Mesendoderm (in vitro differentiated cells): ENCODE data around the gene MAML3.

Source experiments
- DNase-seq: peaks from one replicate; pipeline ENCODE4 v3.0.0; 2013
- H2AK5ac ChIP-seq: 2 replicates; pipeline ENCODE4 v1.6.1; 2013; ENCODE audit warnings: low read length, inconsistent platforms
- H2BK120ac ChIP-seq: 2 replicates; pipeline ENCODE4 v1.6.1; 2013; ENCODE audit warnings: low read depth, mild to moderate bottlenecking, low read length, moderate library complexity, mixed read lengths
- H2BK15ac ChIP-seq: replicated peaks from 2 replicates; pipeline ENCODE4 v1.6.1; 2013; ENCODE audit warnings: low read depth, mild to moderate bottlenecking, moderate library complexity
- H2BK5ac ChIP-seq: 2 replicates; pipeline ENCODE4 v1.6.1; 2013; ENCODE audit warnings: low read length, inconsistent platforms
- H3K18ac ChIP-seq: 2 replicates; pipeline ENCODE4 v1.6.1; 2013; ENCODE audit warnings: mild to moderate bottlenecking, low read length, mixed read lengths
- H3K23ac ChIP-seq: one replicate; pipeline ENCODE4 v1.6.1; 2013; ENCODE audit warnings: low read length
- H3K27ac ChIP-seq: 2 replicates; pipeline ENCODE4 v1.5.1; 2013; ENCODE audit warnings: low read depth, mild to moderate bottlenecking, inconsistent platforms, low read length, moderate library complexity
- H3K27me3 ChIP-seq: 2 replicates; pipeline ENCODE4 v1.6.1; 2013; ENCODE audit warnings: low read length, control low read depth, mild to moderate bottlenecking, inconsistent platforms; ENCODE audit not compliant: insufficient read depth, poor library complexity
- H3K36me3 ChIP-seq: 2 replicates; pipeline ENCODE4 v1.6.1; 2013; ENCODE audit warnings: low read length, inconsistent platforms; ENCODE audit not compliant: control insufficient read depth, insufficient read depth
- H3K4ac ChIP-seq: one replicate; pipeline ENCODE4 v1.6.1; 2013; ENCODE audit warnings: low read depth, mild to moderate bottlenecking, low read length, moderate library complexity
- H3K4me1 ChIP-seq: 2 replicates; pipeline ENCODE4 v1.6.1; 2013; ENCODE audit warnings: low read depth, low read length, inconsistent platforms; ENCODE audit not compliant: control insufficient read depth
- H3K4me2 ChIP-seq: 2 replicates; pipeline ENCODE4 v1.6.1; 2013; ENCODE audit warnings: low read length
- H3K4me3 ChIP-seq: 2 replicates; pipeline ENCODE4 v1.5.1; 2013; ENCODE audit warnings: mild to moderate bottlenecking, low read length
- H3K56ac ChIP-seq: one replicate; pipeline ENCODE4 v1.6.1; 2013; ENCODE audit warnings: low read length
- H3K79me1 ChIP-seq: 2 replicates; pipeline ENCODE4 v1.6.1; 2013; ENCODE audit warnings: low read length, inconsistent platforms
- H3K79me2 ChIP-seq: 2 replicates; pipeline ENCODE4 v1.6.1; 2013; ENCODE audit warnings: mild to moderate bottlenecking, low read length; ENCODE audit not compliant: control insufficient read depth, insufficient read depth
- H3K9ac ChIP-seq: 2 replicates; pipeline ENCODE4 v1.6.1; 2013; ENCODE audit warnings: low read length, inconsistent platforms
- H4K5ac ChIP-seq: one replicate; pipeline ENCODE4 v1.6.1; 2013; ENCODE audit warnings: low read length
- H4K8ac ChIP-seq: one replicate; pipeline ENCODE4 v1.6.1; 2013; ENCODE audit warnings: low read depth, mild to moderate bottlenecking, control low read depth, low read length, moderate library complexity
- WGBS: extraction: QIAGEN DNeasy Blood & Tissue Kit; methylation state at CpG from one replicate; pipeline ENCODE4 v1.1.7; 2013; ENCODE audit warnings: low lambda C conversion rate, missing lambda C conversion rate; ENCODE audit not compliant: insufficient coverage; ENCODE audit errors: extremely low coverage; 5-methylcytosine and 5-hydroxymethylcytosine counted together

Gene MAML3

DNA sequence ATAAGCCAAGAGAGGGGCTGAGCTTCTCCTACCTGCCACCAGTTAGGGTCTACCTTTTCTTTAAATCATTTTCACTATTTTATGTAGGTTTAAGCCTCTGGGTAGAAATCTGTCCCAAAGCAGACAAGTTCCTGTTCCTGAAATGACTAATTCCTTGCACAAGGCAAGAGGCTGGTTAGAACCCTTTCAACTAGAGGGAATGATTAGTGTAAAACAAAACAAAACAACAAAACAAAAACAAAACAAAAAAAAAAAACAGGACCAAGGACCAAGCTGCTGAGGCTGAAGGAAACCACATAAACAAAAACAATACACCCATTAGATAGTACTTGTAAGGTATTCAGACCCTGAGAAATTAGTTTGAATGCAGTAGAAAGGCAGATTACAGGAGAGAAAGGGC lies 62.7 kb downstream of the MAML3 start:
- Histone ChIP-seq H2AK5ac (no peak overlapping the region), H3K4me1 (peaks cover 45% of the 10 kb centered on the region), H3K27ac (peak overlapping the region; percentile 37), H2BK120ac (no peak overlapping the region), H3K4me2 (no peak overlapping the region), H3K79me2 (peaks cover 4% of the 10 kb centered on the region), H2BK5ac (no peak overlapping the region), H3K23ac (no peak overlapping the region), H3K4me3 (no peak overlapping the region), H3K4ac (no peak overlapping the region), H4K5ac (no peak overlapping the region), H3K36me3 (no peaks in the 10 kb centered on the region), H4K8ac (no peak overlapping the region), H3K56ac (peak overlapping the region; percentile 17), H3K18ac (peak overlapping the region; percentile 69), H3K9ac (peak overlapping the region; percentile 14), H2BK15ac (peak overlapping the region; percentile 79), H3K27me3 (no peaks in the 10 kb centered on the region), H3K79me1 (peaks cover 12% of the 10 kb centered on the region)
- no peak for DNase-seq

GRCh38 chr4:140090215-140090731 lies 63.7 kb downstream of the MAML3 start:
- H3K79me2 ChIP-seq = peaks cover 4% of the 10 kb centered on the region
- no peak overlapping the region for H2BK120ac ChIP-seq
- no peak overlapping the region for H2BK15ac ChIP-seq
- no peaks in the 10 kb centered on the region for H3K36me3 ChIP-seq
- H3K18ac ChIP-seq = peak overlapping the region; percentile 69
- peaks cover 37% of the 10 kb centered on the region for H3K4me1 ChIP-seq
- peak; percentile 89 for DNase-seq
- no peak overlapping the region for H3K56ac ChIP-seq
- no peak overlapping the region for H4K5ac ChIP-seq
- no peak overlapping the region for H4K8ac ChIP-seq
- H3K27ac ChIP-seq = no peak overlapping the region
- H3K9ac ChIP-seq = no peak overlapping the region
- no CpG with 5 or more reads among the region's 5 CpGs for WGBS
- peak overlapping the region; percentile 60 for H3K23ac ChIP-seq
- no peak overlapping the region for H3K4me3 ChIP-seq
- no peak overlapping the region for H3K4me2 ChIP-seq
- H3K27me3 ChIP-seq = no peaks in the 10 kb centered on the region
- no peak overlapping the region for H2BK5ac ChIP-seq
- H2AK5ac ChIP-seq = peak overlapping the region; percentile 43
- H3K79me1 ChIP-seq = peaks cover 12% of the 10 kb centered on the region
- no peak overlapping the region for H3K4ac ChIP-seq

- no peak overlapping the region for H3K4me3 ChIP-seq
- H3K4me1 ChIP-seq = peaks cover 35% of the 10 kb centered on the region
- H2BK120ac ChIP-seq = no peak overlapping the region
- H2BK5ac ChIP-seq = no peak overlapping the region
- no peak overlapping the region for H3K27ac ChIP-seq
- no peak overlapping the region for H2AK5ac ChIP-seq
- no peaks in the 10 kb centered on the region for H3K36me3 ChIP-seq
- H4K5ac ChIP-seq = no peak overlapping the region
- H3K4me2 ChIP-seq = no peak overlapping the region
- H3K4ac ChIP-seq = no peak overlapping the region
- no peak overlapping the region for H3K23ac ChIP-seq
- no peak overlapping the region for H2BK15ac ChIP-seq
- H4K8ac ChIP-seq = no peak overlapping the region
- DNase-seq = no peak
- H3K27me3 ChIP-seq = no peaks in the 10 kb centered on the region
- H3K9ac ChIP-seq = no peak overlapping the region
- H3K79me2 ChIP-seq = peaks cover 4% of the 10 kb centered on the region
- H3K18ac ChIP-seq = no peak overlapping the region
- H3K79me1 ChIP-seq = peaks cover 12% of the 10 kb centered on the region
- no peak overlapping the region for H3K56ac ChIP-seq
Measured at GRCh38 chr4:140089216-140089615, 64.8 kb downstream of the MAML3 start.

GRCh38 chr4:140088323-140088967 lies 65.5 kb downstream of the MAML3 start:
- no CpG with 5 or more reads among the region's 5 CpGs for WGBS
- peak; percentile 69 for DNase-seq
- Histone ChIP-seq H3K27me3 (no peaks in the 10 kb centered on the region), H3K4me3 (no peak overlapping the region), H3K23ac (no peak overlapping the region), H3K56ac (no peak overlapping the region), H3K4me1 (peaks cover 29% of the 10 kb centered on the region), H2AK5ac (peak overlapping the region; percentile 51), H3K4ac (no peak overlapping the region), H3K27ac (no peak overlapping the region), H3K18ac (no peak overlapping the region), H3K4me2 (no peak overlapping the region), H3K9ac (no peak overlapping the region), H3K79me2 (peaks cover 2% of the 10 kb centered on the region), H2BK15ac (no peak overlapping the region), H4K5ac (no peak overlapping the region), H2BK120ac (no peak overlapping the region), H4K8ac (no peak overlapping the region), H3K36me3 (no peaks in the 10 kb centered on the region), H3K79me1 (peaks cover 9% of the 10 kb centered on the region), H2BK5ac (no peak overlapping the region)

DNA sequence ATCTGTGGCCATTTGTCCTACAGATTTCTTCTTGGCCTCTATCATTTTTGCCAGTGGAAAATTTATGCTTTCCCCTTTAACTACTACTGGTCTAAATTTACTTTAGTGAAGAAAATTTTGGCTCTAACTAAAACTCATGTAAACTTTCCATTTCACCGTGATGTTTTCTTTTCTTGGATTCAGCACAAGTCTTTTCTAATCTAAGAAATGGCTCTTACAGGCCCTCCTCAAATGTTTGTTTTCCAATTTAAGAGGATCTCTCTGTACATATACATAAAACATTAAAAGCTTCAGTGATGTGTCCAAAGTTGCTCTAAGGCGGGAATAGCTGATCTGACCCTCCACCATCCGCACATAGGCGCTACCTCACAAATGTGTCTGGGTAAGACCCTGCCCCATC lies 68.1 kb downstream of the MAML3 start:
- no CpG with 5 or more reads among the region's 4 CpGs for WGBS
- Histone ChIP-seq H2BK120ac (no peak overlapping the region), H2BK5ac (no peak overlapping the region), H3K36me3 (no peaks in the 10 kb centered on the region), H3K4me3 (no peak overlapping the region), H3K4me2 (no peak overlapping the region), H3K56ac (no peak overlapping the region), H3K18ac (no peak overlapping the region), H2AK5ac (no peak overlapping the region), H4K5ac (no peak overlapping the region), H3K23ac (no peak overlapping the region), H3K4me1 (peaks cover 19% of the 10 kb centered on the region), H3K27ac (no peak overlapping the region), H3K27me3 (no peaks in the 10 kb centered on the region), H3K4ac (no peak overlapping the region), H3K79me1 (peaks cover 13% of the 10 kb centered on the region), H3K9ac (no peak overlapping the region), H4K8ac (no peak overlapping the region), H2BK15ac (no peak overlapping the region), H3K79me2 (peaks cover 2% of the 10 kb centered on the region)
- no peak for DNase-seq

- peak overlapping the region; percentile 83 for H2BK120ac ChIP-seq
- peak; percentile 74 for DNase-seq
- peak overlapping the region; percentile 64 for H3K27ac ChIP-seq
- H2BK5ac ChIP-seq = no peak overlapping the region
- H3K79me2 ChIP-seq = peaks cover 2% of the 10 kb centered on the region
- WGBS = no CpG with 5 or more reads among the region's 9 CpGs
- H3K27me3 ChIP-seq = no peaks in the 10 kb centered on the region
- no peak overlapping the region for H3K4me2 ChIP-seq
- no peaks in the 10 kb centered on the region for H3K36me3 ChIP-seq
- peak overlapping the region; percentile 4 for H3K56ac ChIP-seq
- no peak overlapping the region for H3K9ac ChIP-seq
- H3K79me1 ChIP-seq = peaks cover 11% of the 10 kb centered on the region
- no peak overlapping the region for H2AK5ac ChIP-seq
- H3K4me1 ChIP-seq = peaks cover 15% of the 10 kb centered on the region
- H3K18ac ChIP-seq = peak overlapping the region; percentile 88
- no peak overlapping the region for H3K4me3 ChIP-seq
- no peak overlapping the region for H2BK15ac ChIP-seq
- no peak overlapping the region for H3K4ac ChIP-seq
- H4K8ac ChIP-seq = peak overlapping the region; percentile 65
- no peak overlapping the region for H3K23ac ChIP-seq
- no peak overlapping the region for H4K5ac ChIP-seq
Measured at GRCh38 chr4:140085062-140085622, 68.8 kb downstream of the MAML3 start.
